Peyer's patch (tissue), 4 donors: ENCODE measurements around the gene MSI2. TPM values are rescaled to one million over a fixed set of nuclear protein-coding genes. Genes with fewer than 3 reads are reported as not detected.

Source experiments
- DNase-seq, 3 donors: peaks; one replicate each; pipeline ENCODE4 v3.0.0-alpha.2; 2017 to 2019
- H3K27ac ChIP-seq, 4 donors: fragments of 200-600 bp; sonication (generic); one replicate each; pipeline ENCODE4 v1.5.1; 2016 to 2019
- H3K27me3 ChIP-seq, 2 donors: fragments of 200-600 bp; sonication (generic); one replicate each; pipeline ENCODE4 v1.5.1; 2019
- H3K36me3 ChIP-seq, 3 donors: fragments of 200-600 bp; sonication (generic); one replicate each; pipeline ENCODE4 v1.5.1; 2016 to 2019
- H3K4me1 ChIP-seq, 4 donors: fragments of 200-600 bp; sonication (generic); one replicate each; pipeline ENCODE4 v1.5.1; 2016 to 2019
- H3K4me3 ChIP-seq, 4 donors: fragments of 200-600 bp; sonication (generic); 1 replicate in 3 of 4; 2 replicates in 1 of 4; pipeline ENCODE4 v1.5.1; 2016 to 2019; ENCODE audit warnings: mild to moderate bottlenecking in 1 of 4
- H3K9me3 ChIP-seq, 4 donors: fragments of 200-600 bp; sonication (generic); one replicate each; pipeline ENCODE4 v1.5.1; 2016 to 2019; ENCODE audit warnings: mild to moderate bottlenecking in 1 of 4
- CTCF ChIP-seq, 6 experiments: fragments of 450-650 bp in 4 of 6; fragments of 200-600 bp in 2 of 6; sonication (generic) in 1 of 6; IDR thresholded peaks; one replicate each; pipeline ENCODE4 v1.5.1; 2017 to 2019; ENCODE audit warnings: antibody characterized with exemption in 6 of 6, mild to moderate bottlenecking in 3 of 6, moderate library complexity in 1 of 6
- POLR2A ChIP-seq, 2 donors: fragments of 450-650 bp; IDR thresholded peaks; one replicate each; pipeline ENCODE4 v1.5.1; 2017; ENCODE audit warnings: antibody characterized with exemption in 2 of 2, mild to moderate bottlenecking in 2 of 2, moderate library complexity in 2 of 2
- total RNA-seq, 4 donors: library from RNA; depleted of rRNA; stranded (reverse); fragments of >200 nt; gene quantifications; one replicate each; pipeline ENCODE4 v1.1.0, GENCODE V29; 2016

The MSI2 gene
- total RNA-seq, 4 donors from 2014 or later = 25.9 to 39.0 (median 29.2) TPM

DNA sequence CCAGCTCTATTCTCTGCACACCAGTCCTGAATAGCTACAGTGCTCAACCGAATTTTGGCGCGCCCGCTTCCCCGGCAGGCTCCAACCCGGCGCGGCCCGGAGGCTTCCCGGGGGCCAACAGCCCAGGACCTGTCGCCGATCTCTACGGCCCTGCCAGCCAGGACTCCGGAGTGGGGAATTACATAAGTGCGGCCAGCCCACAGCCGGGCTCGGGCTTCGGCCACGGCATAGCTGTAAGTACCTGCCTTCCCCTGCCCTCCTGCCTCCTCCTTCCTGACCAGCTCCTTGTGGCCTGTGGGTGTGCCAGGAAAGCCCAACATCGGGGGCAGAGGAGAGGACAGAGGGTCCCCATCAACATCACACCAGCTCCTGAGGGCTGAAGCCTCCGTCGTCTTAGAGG, 418.6 kb downstream of the MSI2 start:
- Histone ChIP-seq H3K4me1 (peaks cover 0 to 3% (median 0%) of the 10 kb centered on the region in 4 donors), H3K36me3 (no peaks in the 10 kb centered on the region), H3K27me3 (no peaks in the 10 kb centered on the region), H3K4me3 (no peak overlapping the region), H3K9me3 (no peaks in the 10 kb centered on the region), H3K27ac (no peak overlapping the region)
- DNase-seq = no peak
- TF ChIP-seq POLR2A (IDR thresholded peaks at IDR 0.05) (no peak), CTCF (IDR thresholded peaks at IDR 0.05) (no peak)

DNA sequence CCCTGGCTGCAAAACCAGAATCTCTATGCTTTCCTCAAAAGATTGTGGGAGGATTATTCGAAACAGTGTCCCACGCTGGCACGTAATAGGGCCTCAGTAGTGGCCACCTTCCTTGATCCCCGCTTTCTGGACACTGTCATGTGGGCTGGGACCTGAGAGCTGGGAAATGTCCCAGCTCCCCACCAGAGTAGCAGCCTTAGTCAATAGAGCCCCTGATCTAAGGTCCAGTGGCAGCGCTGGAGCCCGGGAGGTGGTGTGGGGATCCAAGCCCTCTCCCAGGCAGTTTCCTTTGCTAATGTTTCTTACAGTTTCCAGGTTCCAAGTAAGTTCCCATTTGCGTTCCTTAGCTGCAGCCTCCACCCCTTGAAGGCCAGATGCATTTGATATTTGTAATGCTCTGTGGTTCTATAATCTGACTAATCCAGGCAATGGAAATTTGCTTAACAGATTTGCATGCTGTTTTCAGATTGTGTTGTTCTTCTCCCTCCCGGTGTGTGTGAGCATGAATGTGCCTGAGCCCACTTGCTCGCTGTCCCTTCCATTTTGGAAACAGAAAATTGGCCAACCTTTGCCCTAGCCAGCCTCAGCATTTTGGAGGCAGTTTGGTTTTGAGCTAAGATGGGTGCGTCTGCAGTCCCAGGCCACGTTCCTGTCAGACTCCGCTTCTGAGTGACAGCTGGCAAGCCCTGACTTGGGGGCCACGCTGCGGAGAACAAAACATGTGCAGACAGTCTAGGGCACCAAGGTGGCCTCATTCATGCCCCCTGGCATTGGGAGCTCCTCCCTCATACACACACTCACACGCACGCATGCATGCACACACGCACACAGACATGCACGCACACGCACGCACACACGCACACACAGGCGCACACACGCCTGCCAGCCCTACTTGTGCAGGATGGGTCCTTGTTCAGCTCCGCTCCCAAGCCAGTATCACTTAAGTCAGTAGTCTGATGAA, 419.4 kb downstream of the MSI2 start:
- Histone ChIP-seq H3K4me1 (peaks cover 0 to 3% (median 0%) of the 10 kb centered on the region in 4 donors), H3K27me3 (no peaks in the 10 kb centered on the region), H3K36me3 (no peaks in the 10 kb centered on the region), H3K27ac (no peak overlapping the region), H3K4me3 (no peak overlapping the region), H3K9me3 (no peaks in the 10 kb centered on the region)
- no peak for DNase-seq
- no peak for TF ChIP-seq POLR2A (IDR thresholded peaks at IDR 0.05)
- TF ChIP-seq CTCF (IDR thresholded peaks at IDR 0.05) = no peak

DNA sequence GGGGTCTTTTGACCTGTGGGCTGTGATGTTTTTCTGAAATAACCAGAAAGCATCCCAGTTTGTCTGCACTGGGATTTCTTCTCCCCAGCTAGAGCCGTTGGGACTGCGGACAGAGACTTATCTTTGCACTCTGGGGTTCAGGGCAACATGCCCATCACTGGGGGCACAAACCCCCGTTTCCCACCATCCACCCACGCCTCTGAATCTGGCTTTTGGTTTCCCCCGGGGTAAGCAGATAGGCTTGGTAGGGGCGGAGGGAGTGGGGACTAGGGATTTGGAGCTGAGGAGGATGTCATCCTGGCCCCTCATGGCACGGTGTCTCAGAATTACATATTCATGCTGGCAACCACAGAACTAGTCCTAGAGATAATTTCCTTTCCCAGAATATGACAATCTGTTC, 420.2 kb downstream of the MSI2 start:
- Histone ChIP-seq H3K27ac (no peak overlapping the region), H3K36me3 (no peaks in the 10 kb centered on the region), H3K4me1 (peaks cover 0 to 3% (median 0%) of the 10 kb centered on the region in 4 donors), H3K9me3 (no peaks in the 10 kb centered on the region), H3K4me3 (no peak overlapping the region), H3K27me3 (no peaks in the 10 kb centered on the region)
- no peak for DNase-seq
- TF ChIP-seq CTCF (IDR thresholded peaks at IDR 0.05) (no peak), POLR2A (IDR thresholded peaks at IDR 0.05) (no peak)

GRCh38 chr17:57677301-57677700, 421.0 kb downstream of the MSI2 start:
- no peaks in the 10 kb centered on the region for H3K36me3 ChIP-seq
- H3K4me1 ChIP-seq = no peaks in the 10 kb centered on the region
- no peaks in the 10 kb centered on the region for H3K9me3 ChIP-seq
- no peak overlapping the region for H3K27ac ChIP-seq
- DNase-seq = no peak
- H3K27me3 ChIP-seq = no peaks in the 10 kb centered on the region
- no peak overlapping the region for H3K4me3 ChIP-seq
- TF ChIP-seq CTCF (IDR thresholded peaks at IDR 0.05) (no peak), POLR2A (IDR thresholded peaks at IDR 0.05) (no peak)

- Histone ChIP-seq H3K36me3 (no peaks in the 10 kb centered on the region), H3K4me3 (no peak overlapping the region), H3K9me3 (no peaks in the 10 kb centered on the region), H3K27me3 (no peaks in the 10 kb centered on the region), H3K4me1 (no peaks in the 10 kb centered on the region), H3K27ac (no peak overlapping the region)
- DNase-seq = no peak
- TF ChIP-seq CTCF (IDR thresholded peaks at IDR 0.05) = no peak
- no peak for TF ChIP-seq POLR2A (IDR thresholded peaks at IDR 0.05)
Observed at GRCh38 chr17:57677858-57678257, 421.5 kb downstream of the MSI2 start.
